GM23338 (cell line): Measurements from ENCODE around the gene EVI2B. TPM values are rescaled to one million over a fixed set of nuclear protein-coding genes. Genes with fewer than 3 reads are reported as not detected.

Experiments used
- ATAC-seq: fragments of 200-7000 bp; cut with Tn5 transposase; 3 replicates; pipeline ENCODE4 v1.9.1; 2020
- DNase-seq: peaks from one replicate; pipeline ENCODE4 v3.0.0-alpha.2; 2015; ENCODE audit warnings: low spot score
- H2AFZ ChIP-seq: fragments of 200-600 bp; sonication (generic); 2 replicates; pipeline ENCODE4 v1.8.0; 2016; ENCODE audit warnings: antibody characterized with exemption, mild to moderate bottlenecking, moderate library complexity
- H3F3A ChIP-seq: fragments of 200-600 bp; sonication (generic); replicated peaks from 2 replicates; pipeline ENCODE4 v1.8.0; 2017; ENCODE audit warnings: antibody characterized with exemption, mixed run types, low read depth
- H3K27ac ChIP-seq: fragments of 200-600 bp; sonication (generic); 2 replicates; pipeline ENCODE4 v1.6.1; 2016; ENCODE audit warnings: low read depth
- H3K27me3 ChIP-seq: fragments of 200-600 bp; sonication (generic); 2 replicates; pipeline ENCODE4 v1.8.0; 2016; ENCODE audit warnings: mild to moderate bottlenecking, mixed run types, moderate library complexity; ENCODE audit not compliant: insufficient read depth
- H3K36me3 ChIP-seq: fragments of 200-600 bp; sonication (generic); 2 replicates; pipeline ENCODE4 v1.8.0; 2016; ENCODE audit warnings: mild to moderate bottlenecking; ENCODE audit not compliant: insufficient read depth
- H3K4me1 ChIP-seq: fragments of 200-600 bp; sonication (generic); 2 replicates; pipeline ENCODE4 v1.8.0; 2016; ENCODE audit warnings: mild to moderate bottlenecking, moderate library complexity; ENCODE audit not compliant: insufficient read depth
- H3K4me2 ChIP-seq: fragments of 200-600 bp; sonication (generic); 2 replicates; pipeline ENCODE4 v1.7.1; 2017; ENCODE audit warnings: mixed run types
- H3K4me3 ChIP-seq: fragments of 200-600 bp; sonication (generic); 2 replicates; pipeline ENCODE4 v1.6.1; 2016; ENCODE audit warnings: mixed run types
- H3K79me2 ChIP-seq: fragments of 200-600 bp; sonication (generic); replicated peaks from 2 replicates; pipeline ENCODE4 v1.8.0; 2017; ENCODE audit warnings: mild to moderate bottlenecking; ENCODE audit not compliant: insufficient read depth
- H3K9me2 ChIP-seq: fragments of 200-600 bp; sonication (generic); 2 replicates; pipeline ENCODE4 v1.8.0; 2017; ENCODE audit not compliant: insufficient read depth
- H4K20me1 ChIP-seq: fragments of 200-600 bp; sonication (generic); replicated peaks from 2 replicates; pipeline ENCODE4 v1.8.0; 2017; ENCODE audit warnings: mild to moderate bottlenecking; ENCODE audit not compliant: insufficient read depth
- H3K27ac Mint-ChIP-seq: 2 replicates; pipeline ENCODE4 v1.8.0; 2020; ENCODE audit warnings: inconsistent platforms, mild to moderate bottlenecking, moderate library complexity, mixed read lengths
- H3K27me3 Mint-ChIP-seq: 3 replicates; pipeline ENCODE4 v1.8.0; 2022; ENCODE audit warnings: low read depth, mild to moderate bottlenecking, moderate library complexity, mixed read lengths, inconsistent platforms; ENCODE audit not compliant: insufficient read depth, poor library complexity
- H3K36me3 Mint-ChIP-seq: 3 replicates; pipeline ENCODE4 v1.8.0; 2021; ENCODE audit warnings: low read depth, mild to moderate bottlenecking, inconsistent platforms, moderate library complexity, mixed read lengths
- H3K4me1 Mint-ChIP-seq: 3 replicates; pipeline ENCODE4 v1.8.0; 2020; ENCODE audit warnings: mild to moderate bottlenecking, inconsistent platforms, mixed read lengths
- H3K4me3 Mint-ChIP-seq: 3 replicates; pipeline ENCODE4 v1.8.0; 2021; ENCODE audit warnings: moderate library complexity, mild to moderate bottlenecking, inconsistent platforms, mixed read lengths
- H3K9me3 Mint-ChIP-seq: 3 replicates; pipeline ENCODE4 v1.8.0; 2020; ENCODE audit warnings: moderate library complexity, mild to moderate bottlenecking, inconsistent platforms, mixed read lengths
- CREB1 ChIP-seq: fragments of 250-450 bp; sonication (Bioruptor Pico); IDR thresholded peaks from 2 replicates; pipeline ENCODE4 v1.5.0; 2020; ENCODE audit warnings: low read depth, mild to moderate bottlenecking, moderate library complexity
- CTCF ChIP-seq, 2 experiments: fragments of 200-600 bp in 1 of 2; sonication (generic) in 1 of 2; conservative IDR thresholded peaks; 2 replicates each; pipeline versions ENCODE4 v1.5.1 to v1.6.1; 2016 to 2017; ENCODE audit warnings: antibody characterized with exemption in 2 of 2, low read depth in 2 of 2, mild to moderate bottlenecking in 2 of 2, moderate library complexity in 1 of 2
- ETS1 ChIP-seq: IDR thresholded peaks from 2 replicates; pipeline ENCODE4 v1.6.1; 2016; ENCODE audit warnings: antibody characterized with exemption
- EZH2 ChIP-seq: fragments of 200-600 bp; sonication (generic); IDR thresholded peaks from one replicate; pipeline ENCODE4 v1.8.0; 2017; ENCODE audit warnings: antibody characterized with exemption, mild to moderate bottlenecking, low read depth; ENCODE audit not compliant: unreplicated experiment
- EZH2phosphoT487 ChIP-seq: fragments of 200-600 bp; sonication (generic); IDR thresholded peaks from one replicate; pipeline ENCODE4 v1.8.1; 2018; ENCODE audit warnings: antibody characterized with exemption; ENCODE audit not compliant: unreplicated experiment
- JUNB ChIP-seq: IDR thresholded peaks from one replicate; pipeline ENCODE4 v1.6.1; 2016; ENCODE audit warnings: antibody characterized with exemption; ENCODE audit not compliant: unreplicated experiment
- NANOG ChIP-seq: IDR thresholded peaks from 2 replicates; pipeline ENCODE4 v1.6.1; 2016; ENCODE audit warnings: antibody characterized with exemption, borderline replicate concordance
- POLR2AphosphoS5 ChIP-seq: IDR thresholded peaks from 2 replicates; pipeline ENCODE4 v1.6.1; 2016; ENCODE audit warnings: antibody characterized with exemption, low read depth
- STAT1 ChIP-seq: IDR thresholded peaks from one replicate; pipeline ENCODE4 v1.6.1; 2016; ENCODE audit warnings: antibody characterized with exemption; ENCODE audit not compliant: unreplicated experiment
- ZNF114 ChIP-seq: fragments of 250-450 bp; sonication (Bioruptor Pico); IDR thresholded peaks from 2 replicates; pipeline ENCODE4 v1.5.0; 2020; ENCODE audit warnings: mild to moderate bottlenecking, moderate library complexity
- ZNF331 ChIP-seq: fragments of 250-450 bp; sonication (Bioruptor Pico); IDR thresholded peaks from 2 replicates; pipeline ENCODE4 v1.5.0; 2020; ENCODE audit warnings: low read depth, mild to moderate bottlenecking, moderate library complexity
- ZNF462 ChIP-seq: fragments of 250-450 bp; sonication (Bioruptor Pico); IDR thresholded peaks from 2 replicates; pipeline ENCODE4 v1.5.0; 2020; ENCODE audit warnings: mild to moderate bottlenecking, moderate library complexity
- polyA plus RNA-seq: library from polyadenylated mRNA; unstranded; fragments of >200 nt; fragmentation: Nextera tagmentation; extraction: Ambion mirVana; gene quantifications from 2 replicates; pipeline ENCODE4 v1.2.1, GENCODE V29; 2016
- total RNA-seq: library from RNA; depleted of rRNA; stranded (reverse); fragments of >200 nt; shearing (Covaris generic); gene quantifications from 2 replicates; pipeline ENCODE4 v1.2.3, GENCODE V29; 2014

Gene EVI2B
- total and polyA plus RNA-seq, 2 experiments from 2014 or later: 0.18 TPM; not detected in 1

- Histone ChIP-seq H3K4me2 (no peak overlapping the region), H3K4me1 (peaks cover 4% of the 10 kb centered on the region; the same call in 1 of the 2 replicates), H3K9me2 (no peaks in the 10 kb centered on the region), H2AFZ (no peak overlapping the region), H3K27ac (no peak overlapping the region), H3F3A (no peaks in the 10 kb centered on the region), H4K20me1 (no peaks in the 10 kb centered on the region), H3K27me3 (no peaks in the 10 kb centered on the region), H3K36me3 (no peaks in the 10 kb centered on the region), H3K4me3 (no peak overlapping the region), H3K79me2 (no peaks in the 10 kb centered on the region)
- peaks cover 5% of the 10 kb centered on the region; the same call in 2 of the 3 replicates for H3K36me3 Mint-ChIP-seq
- DNase-seq (no peak), ATAC-seq (no peak)
- no peak overlapping the region for H3K27ac Mint-ChIP-seq
- H3K9me3 Mint-ChIP-seq: no peaks in the 10 kb centered on the region
- peaks cover 2% of the 10 kb centered on the region for H3K27me3 Mint-ChIP-seq
- H3K4me3 Mint-ChIP-seq: no peak overlapping the region
- TF ChIP-seq NANOG: no peak
- no peak for TF ChIP-seq POLR2AphosphoS5
- no peak for TF ChIP-seq ZNF331 (CRISPR knock-in tag)
- peaks cover 6% of the 10 kb centered on the region for H3K4me1 Mint-ChIP-seq
Observed at GRCh38 chr17:31275116-31275515, 38.7 kb downstream of the EVI2B start.

GRCh38 chr17:31274252-31274651 lies 39.6 kb downstream of the EVI2B start:
- no peak overlapping the region for H3K27ac Mint-ChIP-seq
- no peaks in the 10 kb centered on the region for H3K27me3 ChIP-seq
- H3K9me3 Mint-ChIP-seq: no peaks in the 10 kb centered on the region
- H2AFZ ChIP-seq: no peak overlapping the region
- H3K27me3 Mint-ChIP-seq: peaks cover 2% of the 10 kb centered on the region
- no peaks in the 10 kb centered on the region for H3F3A ChIP-seq
- no peak for DNase-seq
- peaks cover 5% of the 10 kb centered on the region; the same call in 2 of the 3 replicates for H3K36me3 Mint-ChIP-seq
- peaks cover 5% of the 10 kb centered on the region; the same call in 2 of the 3 replicates for H3K4me1 Mint-ChIP-seq
- H3K4me3 ChIP-seq: no peak overlapping the region
- no peak overlapping the region for H3K4me3 Mint-ChIP-seq
- H3K4me1 ChIP-seq: peaks cover 5% of the 10 kb centered on the region; the same call in 1 of the 2 replicates
- no peaks in the 10 kb centered on the region for H3K36me3 ChIP-seq
- no peak for ATAC-seq
- no peak overlapping the region for H3K4me2 ChIP-seq
- 0 out of 2 replicates have a peak overlapping the region, but pooled peaks have one; percentile 7 for H3K27ac ChIP-seq
- H3K79me2 ChIP-seq: no peaks in the 10 kb centered on the region
- H4K20me1 ChIP-seq: no peaks in the 10 kb centered on the region
- no peaks in the 10 kb centered on the region for H3K9me2 ChIP-seq
- TF ChIP-seq CTCF (conservative IDR thresholded peaks at IDR 0.05; ENCODE audit: low read depth in 2 of 2): no peak
- TF ChIP-seq CREB1 (CRISPR knock-in tag): no peak
- TF ChIP-seq EZH2: no peak
- no peak for TF ChIP-seq EZH2phosphoT487
- no peak for TF ChIP-seq ZNF114 (CRISPR knock-in tag)
- no peak for TF ChIP-seq JUNB
- TF ChIP-seq POLR2AphosphoS5: no peak
- TF ChIP-seq ZNF331 (CRISPR knock-in tag): no peak
- no peak for TF ChIP-seq NANOG
- no peak for TF ChIP-seq ZNF462 (CRISPR knock-in tag)
- no peak for TF ChIP-seq STAT1
- TF ChIP-seq ETS1: no peak
